Measurements from ENCODE around the gene NRGN. TPM values are rescaled to one million over a fixed set of nuclear protein-coding genes. Genes with fewer than 3 reads are reported as not detected.

The NRGN gene
- total and polyA plus RNA-seq, 10 donors = 12.7 to 61.2 (median 33.9) TPM

- TF ChIP-seq POLR2AphosphoS5 (IDR thresholded peaks at IDR 0.05) (no peak), POLR2A (IDR thresholded peaks at IDR 0.05) (no peak), CTCF (IDR thresholded peaks at IDR 0.05 in 8 of 11, conservative IDR thresholded peaks at IDR 0.05 in 3 of 11) (no peak)
- WGBS, 5 donors = 86 to 89% (median 88%) methylated on average over 3 of the region's 3 CpGs
- Histone ChIP-seq H3K4me3 (no peak overlapping the region), H3K27me3 (replicated peaks in 1 of 7) (peaks cover 0 to 6% (median 0%) of the 10 kb centered on the region in 7 donors), H3K9me3 (no peaks in the 10 kb centered on the region), H3K36me3 (no peaks in the 10 kb centered on the region), H3K4me1 (peaks cover 12 to 77% (median 45%) of the 10 kb centered on the region in 6 donors), H3K27ac (no peak overlapping the region)
- DNase-seq = no peak
- intact Hi-C loops (cut with DNase I; ENCODE audit: low total_unique reads) = no loop called here
Observed at GRCh38 chr11:124796312-124796711, 56.6 kb downstream of the NRGN start.

Other genes starting within 250 kb of the NRGN start
- not detected for gene OR8B12, start 196.3 kb upstream of the NRGN start, total RNA-seq
- gene OR8B12, start 196.3 kb upstream of the NRGN start, polyA plus RNA-seq = not detected
- gene OR8A1, start 169.9 kb upstream of the NRGN start, total RNA-seq = not detected
- gene OR8A1, start 169.9 kb upstream of the NRGN start, polyA plus RNA-seq = not detected
- gene PANX3, start 128.5 kb upstream of the NRGN start, total RNA-seq = not detected
- not detected for gene PANX3, start 128.5 kb upstream of the NRGN start, polyA plus RNA-seq
- 10 to 100 TPM; 37.4 to 65.0 (median 47.5) TPM for gene TBRG1, start 117.1 kb upstream of the NRGN start, total RNA-seq
- gene TBRG1, start 117.1 kb upstream of the NRGN start, polyA plus RNA-seq = 10 to 100 TPM; 23.3 to 51.5 (median 33.6) TPM
- 10 to 100 TPM in 6 of 7 donors, 1 to 10 TPM in 1; 8.9 to 15.3 (median 14.0) TPM for gene SIAE, start 66.2 kb upstream of the NRGN start, total RNA-seq
- 1 to 10 TPM; 4.7 to 6.5 (median 5.9) TPM for gene SIAE, start 66.2 kb upstream of the NRGN start, polyA plus RNA-seq
- gene SPA17, start 66.0 kb upstream of the NRGN start, total RNA-seq = 1 to 10 TPM in 5 of 7 donors, under 1 TPM in 2; 0.34 to 2.6 (median 1.6) TPM
- gene SPA17, start 66.0 kb upstream of the NRGN start, polyA plus RNA-seq = 1 to 10 TPM; 2.6 to 4.8 (median 3.6) TPM
- gene VSIG2, start 12.3 kb downstream of the NRGN start, total RNA-seq = 1 to 10 TPM in 2 of 7 donors, under 1 TPM in 2, not detected in 3; 0.43 to 1.5 (median 1.0) TPM
- 1 to 10 TPM in 2 of 3 donors, under 1 TPM in 1; 0.47 to 2.1 (median 2.0) TPM for gene VSIG2, start 12.3 kb downstream of the NRGN start, polyA plus RNA-seq
- 10 to 100 TPM; 16.2 to 49.2 (median 29.2) TPM for gene ESAM, start 22.3 kb downstream of the NRGN start, total RNA-seq
- 10 to 100 TPM; 14.3 to 30.9 (median 18.0) TPM for gene ESAM, start 22.3 kb downstream of the NRGN start, polyA plus RNA-seq
- 10 to 100 TPM; 16.5 to 25.8 (median 19.3) TPM for gene MSANTD2, start 60.5 kb downstream of the NRGN start, total RNA-seq
- gene MSANTD2, start 60.5 kb downstream of the NRGN start, polyA plus RNA-seq = 10 to 100 TPM in 2 of 3 donors, 1 to 10 TPM in 1; 9.5 to 17.6 (median 13.8) TPM
- 10 to 100 TPM; 13.2 to 35.0 (median 25.0) TPM for gene ROBO3, start 125.5 kb downstream of the NRGN start, total RNA-seq
- 10 to 100 TPM; 15.5 to 43.2 (median 25.9) TPM for gene ROBO3, start 125.5 kb downstream of the NRGN start, polyA plus RNA-seq
- gene ROBO4, start 157.9 kb downstream of the NRGN start, total RNA-seq = 100 to 1,000 TPM in 6 of 7 donors, 10 to 100 TPM in 1; 96.9 to 246 (median 147) TPM
- gene ROBO4, start 157.9 kb downstream of the NRGN start, polyA plus RNA-seq = 10 to 100 TPM in 2 of 3 donors, 1 to 10 TPM in 1; 6.7 to 53.2 (median 24.9) TPM
- under 1 TPM in 1 of 7 donors, not detected in 6; 0.25 TPM for gene HEPN1, start 179.3 kb downstream of the NRGN start, total RNA-seq
- gene HEPN1, start 179.3 kb downstream of the NRGN start, polyA plus RNA-seq = not detected
- gene HEPACAM, start 196.1 kb downstream of the NRGN start, total RNA-seq = 1 to 10 TPM in 1 of 7 donors, not detected in 6; 2.7 TPM
- under 1 TPM; 0.04 to 0.38 (median 0.22) TPM for gene HEPACAM, start 196.1 kb downstream of the NRGN start, polyA plus RNA-seq
- 1 to 10 TPM; 1.4 to 3.6 (median 2.7) TPM for gene CCDC15, start 214.3 kb downstream of the NRGN start, total RNA-seq
- gene CCDC15, start 214.3 kb downstream of the NRGN start, polyA plus RNA-seq = under 1 TPM; 0.61 to 0.86 (median 0.70) TPM